ENCODE data around the gene IMMP2L.

- TF ChIP-seq CTCF (IDR thresholded peaks at IDR 0.05) (no peak), POLR2A (IDR thresholded peaks at IDR 0.05) (no peak)
Observed at GRCh38 chr7:110719741-110720140, 842.6 kb downstream of the IMMP2L start.

Measured in uterus (tissue), 2 donors.